SKM-1 (cell line): ENCODE data around the gene MCC.

ENCODE experiments used
- DNase-seq: peaks from one replicate; lab custom pipeline; 2025; ENCODE audit not compliant: unreplicated experiment; lab: John Stamatoyannopoulos, UW

Gene MCC

DNA sequence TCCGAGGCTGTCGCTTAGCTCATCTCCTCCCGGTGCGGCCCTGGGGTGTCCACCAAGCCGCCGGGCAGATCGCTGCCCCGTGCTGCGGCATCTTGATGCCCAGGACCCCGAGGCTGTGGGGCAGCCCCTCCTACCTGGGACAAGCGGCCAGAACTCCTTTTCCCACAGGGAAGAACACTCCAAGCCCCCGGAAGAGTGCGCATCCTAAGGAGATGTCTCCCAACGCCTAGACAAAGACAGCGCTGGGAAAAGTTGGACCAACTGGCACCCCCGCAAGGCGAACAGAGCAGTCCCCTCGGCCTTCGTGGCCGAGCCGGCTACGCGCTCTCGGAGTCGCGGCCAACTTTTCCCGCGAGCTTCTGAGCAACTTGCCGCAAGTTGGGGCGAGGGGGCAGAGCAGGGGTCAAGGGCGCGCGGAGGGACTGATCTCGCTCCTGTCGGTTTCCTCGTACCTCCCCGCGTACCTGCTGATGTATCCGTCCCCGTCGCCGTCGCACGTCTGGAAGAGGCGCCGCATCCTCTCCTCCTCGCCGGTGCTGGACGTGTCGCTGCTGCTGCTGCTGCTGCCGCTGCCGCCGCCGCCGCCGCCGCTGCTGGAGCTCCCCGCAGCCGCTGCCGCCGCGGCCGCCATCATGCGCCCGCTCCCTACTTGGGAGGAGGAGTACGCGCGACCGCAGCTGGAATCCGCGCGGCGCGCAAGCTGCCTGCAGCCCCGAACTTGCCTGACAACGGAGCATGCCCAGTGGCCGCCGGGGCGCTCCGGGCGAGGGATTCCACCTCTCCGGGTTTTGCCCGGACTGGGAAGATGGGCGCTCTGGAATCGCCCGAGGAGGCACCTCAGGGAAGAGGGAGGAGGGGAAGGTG, at the start of gene MCC:
Gene MCC, minus strand, starts transcription at position 673 of the 864 bp plus-strand sequence.
- no peak for DNase-seq

DNA sequence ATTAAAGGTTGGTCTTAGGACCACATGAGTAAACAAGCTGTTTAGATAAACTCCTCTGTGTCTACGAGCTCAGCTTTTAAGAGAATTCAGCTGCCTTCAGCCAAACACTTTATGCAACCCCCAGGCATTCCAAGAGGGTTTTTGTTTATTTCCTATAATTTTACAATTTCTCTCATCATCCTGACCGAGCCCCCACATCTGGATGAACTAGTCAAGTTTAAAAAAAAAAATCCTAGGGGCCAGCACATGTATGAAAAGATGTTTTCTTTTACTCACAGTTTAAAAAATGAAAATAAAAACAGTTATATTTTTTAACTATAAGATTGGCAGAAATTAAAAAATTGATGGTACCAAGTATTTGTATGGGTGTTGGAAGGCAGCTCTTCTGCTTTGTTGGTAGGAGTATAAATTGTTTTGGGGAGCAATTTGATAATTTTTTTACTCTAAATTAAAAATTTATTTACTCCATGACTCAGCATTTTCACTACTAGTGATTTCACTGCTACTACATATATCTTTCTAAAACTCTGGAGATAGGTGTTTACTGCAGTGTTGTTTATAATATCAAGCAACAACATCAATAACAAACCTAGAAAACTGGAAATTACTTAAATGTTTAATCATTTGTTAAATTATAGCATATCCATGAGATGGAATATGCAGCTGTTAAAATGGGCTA, 43.4 kb upstream of the MCC start:
- no peak for DNase-seq

DNA sequence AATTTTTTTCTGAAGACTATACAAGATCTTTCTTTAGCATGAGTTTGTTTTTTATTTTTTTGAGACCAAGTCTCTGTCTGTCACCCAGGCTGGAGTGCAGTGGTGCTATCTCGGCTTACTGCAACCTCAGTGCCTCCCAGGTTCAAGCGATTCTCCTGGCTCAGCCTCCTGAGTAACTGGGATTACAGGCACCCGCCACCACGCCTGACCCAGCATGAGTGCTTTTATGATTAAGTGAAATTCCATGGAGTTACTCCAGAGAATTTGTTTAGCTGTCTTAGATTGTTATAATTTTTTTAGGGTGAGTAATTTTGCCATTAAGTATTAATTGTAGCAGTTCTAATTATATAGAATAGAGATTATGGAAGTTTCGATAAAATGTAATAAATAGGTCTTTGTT, 39.5 kb upstream of the MCC start:
- DNase-seq, result no peak

DNA sequence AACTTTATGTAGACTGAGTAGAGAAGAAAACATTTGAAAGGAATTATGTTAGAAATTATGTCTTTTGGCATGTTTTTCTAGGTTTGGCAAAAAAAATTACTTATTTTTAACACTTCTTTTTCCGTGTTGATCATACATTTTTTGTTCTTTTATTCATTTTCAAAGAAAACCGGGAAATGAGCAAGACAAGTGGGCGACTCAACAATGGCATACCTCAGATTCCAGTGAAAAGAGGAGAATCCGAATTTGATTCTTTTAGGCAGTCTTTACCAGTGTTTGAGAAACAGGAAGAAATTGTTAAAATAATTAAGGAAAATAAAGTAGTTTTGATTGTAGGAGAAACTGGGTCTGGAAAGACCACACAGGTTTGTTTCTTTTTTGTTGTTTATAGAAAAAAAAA, 38.2 kb upstream of the MCC start:
- DNase-seq, result no peak

DNA sequence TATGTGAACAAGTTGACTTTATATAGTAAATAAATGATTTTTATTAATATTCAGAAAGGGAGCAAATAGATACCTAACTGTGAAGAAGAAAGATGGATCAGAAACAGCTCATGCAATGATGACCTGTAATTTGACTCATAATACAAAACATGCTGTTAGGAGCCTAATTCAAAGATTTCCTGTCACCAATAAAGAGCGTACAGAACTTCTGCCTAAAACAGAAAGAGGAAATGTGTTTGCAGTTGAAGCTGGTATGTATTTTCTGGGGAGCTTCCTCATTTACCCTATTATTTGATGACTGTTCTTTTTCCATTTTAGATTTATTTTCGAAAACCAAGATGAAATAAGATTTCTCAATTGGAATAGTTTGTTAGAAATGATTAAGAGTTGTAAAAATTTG, 36.7 kb upstream of the MCC start:
- DNase-seq, result peak; percentile 56

DNA sequence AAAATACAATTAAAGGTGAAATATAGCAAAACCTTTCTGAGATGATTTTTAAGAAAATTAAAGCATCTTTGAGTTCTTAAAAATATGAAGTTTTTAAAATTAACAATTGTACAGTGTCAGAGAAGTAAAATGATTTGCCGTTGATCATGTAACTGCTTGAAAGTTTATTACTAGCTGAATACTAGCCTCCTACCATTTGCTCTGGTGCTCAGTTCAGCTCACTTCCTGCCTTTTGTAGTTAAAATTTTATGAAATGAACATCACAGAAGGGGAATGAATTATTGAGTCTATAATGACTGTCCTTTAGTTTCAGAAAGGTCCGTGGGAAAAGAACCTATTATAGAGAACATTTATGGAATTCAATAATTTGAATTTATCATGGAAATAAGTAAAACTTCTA, 34.9 kb upstream of the MCC start:
- DNase-seq, result no peak

DNA sequence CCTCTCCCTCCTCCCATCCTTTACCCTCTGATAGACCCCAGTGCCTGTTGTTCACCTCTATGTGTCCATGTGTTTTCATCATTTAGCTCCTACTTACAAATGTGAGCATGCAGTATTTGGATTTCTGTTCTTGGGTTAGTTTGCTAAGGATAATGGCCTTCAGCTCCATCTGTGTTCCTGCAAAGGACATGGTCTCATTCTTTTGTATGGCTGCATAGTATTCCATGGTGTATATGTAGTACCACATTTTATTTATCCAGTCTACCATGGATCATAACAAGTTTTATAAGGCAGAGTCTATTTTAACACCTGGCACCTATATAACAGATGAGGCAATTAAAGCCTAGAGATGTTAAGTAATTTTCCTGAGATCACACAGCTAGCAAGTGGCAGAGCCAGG, 32.6 kb upstream of the MCC start:
- no peak for DNase-seq

DNA sequence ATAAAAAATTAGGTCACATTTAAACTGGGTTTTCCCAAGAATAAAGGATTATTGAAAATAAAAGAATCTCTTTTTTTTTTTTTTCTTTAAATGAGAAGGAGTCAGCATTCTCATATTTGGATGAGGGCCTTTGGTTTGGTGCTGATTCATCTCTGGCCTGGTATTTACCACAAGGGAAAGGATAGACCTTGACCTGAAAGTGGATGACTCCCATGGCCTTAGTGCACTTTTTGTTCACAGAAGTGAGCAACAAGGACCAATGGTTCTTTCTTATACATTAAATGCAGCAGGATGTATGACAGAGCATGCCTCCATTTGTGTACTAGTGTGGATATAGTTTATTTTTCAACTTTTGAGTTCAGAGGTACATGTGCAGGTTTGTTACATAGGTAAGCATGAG, 32.2 kb upstream of the MCC start:
- no peak for DNase-seq

DNA sequence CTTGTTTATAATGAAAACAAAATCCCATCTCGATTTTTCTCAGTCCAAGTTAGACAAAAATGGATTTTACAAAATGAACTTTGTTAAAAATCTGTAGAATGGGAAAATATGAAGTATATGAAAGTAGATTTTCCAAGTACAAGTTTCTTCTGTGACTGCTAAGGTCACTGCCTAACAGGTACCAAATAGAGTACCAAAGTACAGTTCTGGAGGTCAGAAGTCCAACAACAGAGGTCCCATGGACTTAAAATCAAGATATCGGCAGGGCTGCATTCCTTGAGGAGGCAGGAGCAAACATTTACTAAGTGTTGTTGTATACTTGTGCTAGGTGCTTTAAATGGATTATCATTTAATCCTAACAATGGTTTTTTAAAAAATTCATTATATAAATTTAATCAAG, 31.2 kb upstream of the MCC start:
- no peak for DNase-seq

DNA sequence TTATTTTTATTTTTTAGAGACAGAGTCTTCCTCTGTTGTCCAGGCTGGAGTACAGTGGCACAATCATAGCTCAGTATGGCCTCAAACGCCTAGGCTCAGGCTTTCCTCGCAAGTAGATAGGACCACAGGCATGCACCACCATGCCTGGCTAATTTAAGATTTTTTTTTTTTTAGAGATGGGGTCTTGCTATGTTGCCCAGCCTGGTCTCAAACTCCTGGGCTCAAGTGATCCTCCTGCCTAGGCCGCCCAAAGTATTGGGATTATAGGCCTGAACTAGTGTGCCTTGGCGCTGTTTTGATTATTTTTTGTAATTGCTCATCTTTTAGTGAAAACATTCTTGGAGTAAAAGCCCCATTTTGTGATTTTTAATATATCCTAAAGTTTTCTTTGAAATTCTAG, 30.6 kb upstream of the MCC start:
- DNase-seq, result no peak

DNA sequence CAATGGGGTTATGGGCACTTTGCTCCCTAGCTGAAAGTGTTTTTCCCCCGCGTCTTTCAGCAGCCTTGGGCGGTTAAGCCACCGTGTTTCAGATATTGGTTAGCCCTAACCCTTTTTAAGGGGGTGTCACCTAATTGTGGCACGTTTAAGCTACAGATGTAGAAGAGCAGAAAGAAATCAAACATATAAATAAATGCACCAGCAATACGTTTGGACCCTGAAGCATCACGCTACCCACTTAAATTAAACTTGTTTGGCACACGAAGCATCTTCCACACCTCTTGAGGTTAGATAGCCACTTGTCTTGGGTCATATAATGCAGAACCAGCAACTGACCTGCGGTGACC, 26.0 kb upstream of the MCC start:
- DNase-seq, result no peak

DNA sequence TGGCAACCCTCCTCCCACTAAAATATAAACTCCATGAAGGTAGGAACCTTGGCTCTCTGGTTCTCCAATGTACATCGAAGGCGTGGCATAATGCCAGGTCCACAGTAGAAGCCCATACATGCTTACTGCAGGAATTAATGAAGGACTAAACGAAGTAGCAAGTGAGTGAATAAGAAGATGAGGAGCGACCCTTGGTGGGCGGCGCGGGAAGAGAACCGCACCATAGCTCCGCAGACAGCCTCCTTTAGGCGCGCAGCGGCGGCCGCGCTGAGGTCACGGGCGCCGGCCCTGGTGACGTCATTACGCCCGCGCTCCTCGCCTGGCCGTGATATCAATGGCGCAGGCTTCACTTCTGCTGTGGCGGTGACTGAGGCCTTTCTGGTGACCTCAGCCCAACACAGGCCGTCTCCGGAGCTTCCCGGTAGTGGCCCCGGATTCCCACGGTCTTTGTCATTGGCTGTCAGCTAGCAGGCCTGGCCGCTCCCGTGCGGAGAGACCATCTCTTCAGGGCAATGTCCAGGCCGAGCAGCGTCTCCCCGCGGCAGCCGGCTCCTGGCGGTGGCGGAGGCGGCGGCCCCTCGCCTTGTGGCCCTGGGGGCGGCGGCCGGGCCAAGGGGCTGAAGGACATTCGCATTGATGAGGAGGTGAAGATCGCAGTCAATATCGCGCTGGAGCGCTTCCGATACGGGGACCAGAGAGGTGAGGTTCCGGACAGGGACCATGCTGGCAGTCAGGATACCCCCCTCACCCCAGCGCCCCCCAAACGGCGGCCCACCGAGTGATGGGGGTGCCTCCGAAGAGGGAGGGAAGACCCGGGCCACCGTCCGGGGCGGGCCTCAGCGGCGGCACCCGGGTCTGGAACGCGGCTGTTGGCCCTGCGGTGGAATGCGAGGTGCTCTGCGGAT, 25.4 kb upstream of the MCC start, which contains the start of gene YTHDC2:
Gene YTHDC2, plus strand, starts transcription at position 311 of the 905 bp plus-strand sequence. Its CDS starts 202 bp downstream, at position 513.
- DNase-seq, result peak; percentile 60

DNA sequence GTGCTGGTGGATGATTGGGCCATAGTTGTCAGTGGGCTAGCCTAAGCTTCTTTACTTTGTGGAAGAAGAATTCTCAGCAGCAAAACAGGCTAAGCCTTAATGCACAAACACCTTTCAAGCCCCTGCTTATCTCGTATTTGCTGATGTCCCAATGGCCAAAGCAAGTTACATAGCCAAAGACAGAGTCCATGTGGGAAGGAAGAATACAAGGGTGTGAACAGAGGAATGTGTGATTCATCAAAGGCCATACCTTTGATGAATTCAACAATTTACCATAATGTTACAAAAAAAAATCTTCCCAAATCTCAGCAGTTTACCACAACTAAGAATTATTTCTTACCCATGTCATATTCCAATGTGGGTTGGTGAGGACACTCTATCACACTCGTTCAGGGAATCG, 24.1 kb upstream of the MCC start:
- no peak for DNase-seq

DNA sequence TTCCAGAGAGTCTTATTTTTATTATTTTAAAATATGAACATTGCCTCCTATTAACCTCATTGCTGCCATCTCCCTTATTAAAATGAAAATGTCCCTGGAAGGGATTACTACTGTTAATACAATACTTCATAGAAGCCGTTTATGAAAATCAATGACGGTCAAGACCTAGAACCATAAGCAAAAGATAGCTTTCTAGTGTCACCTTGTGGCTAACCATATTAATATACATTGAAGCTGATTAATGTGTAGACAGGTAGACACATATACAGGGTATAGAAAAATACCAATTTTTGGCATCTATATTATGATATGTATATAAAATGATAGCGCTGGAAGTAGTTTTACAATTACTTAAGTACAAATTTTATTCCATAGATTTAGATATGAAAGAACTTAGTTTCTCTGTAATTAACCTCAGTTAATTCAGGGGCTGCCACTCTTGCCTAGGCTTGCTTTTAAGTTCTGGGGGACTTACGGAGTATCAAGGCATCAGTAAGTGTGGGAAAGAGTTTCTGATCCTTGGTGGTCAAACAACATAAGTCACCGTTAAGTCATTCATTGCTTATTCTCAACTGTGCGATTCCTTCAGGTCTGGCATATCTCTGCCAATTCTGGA, 22.7 kb upstream of the MCC start:
- DNase-seq, result no peak

DNA sequence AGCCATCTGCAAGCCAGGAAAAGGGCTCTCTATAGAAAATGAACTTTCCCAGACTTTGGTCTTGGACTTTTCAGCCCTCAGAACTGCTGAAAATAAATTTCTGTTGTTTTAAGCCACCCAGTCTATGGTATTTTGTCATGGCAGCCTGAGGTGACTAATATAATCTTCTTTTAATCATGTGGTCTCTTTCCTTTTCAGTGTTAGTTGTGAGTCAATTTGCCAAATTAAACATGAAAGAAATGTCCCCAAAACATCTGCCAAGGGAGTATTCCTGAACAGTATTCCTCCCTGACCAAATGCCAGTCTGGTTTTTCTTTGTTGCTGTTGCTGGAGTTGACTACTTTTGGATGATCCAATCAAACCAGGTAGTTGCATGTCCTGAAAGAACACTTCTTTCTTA, 20.5 kb upstream of the MCC start:
- DNase-seq, result no peak

DNA sequence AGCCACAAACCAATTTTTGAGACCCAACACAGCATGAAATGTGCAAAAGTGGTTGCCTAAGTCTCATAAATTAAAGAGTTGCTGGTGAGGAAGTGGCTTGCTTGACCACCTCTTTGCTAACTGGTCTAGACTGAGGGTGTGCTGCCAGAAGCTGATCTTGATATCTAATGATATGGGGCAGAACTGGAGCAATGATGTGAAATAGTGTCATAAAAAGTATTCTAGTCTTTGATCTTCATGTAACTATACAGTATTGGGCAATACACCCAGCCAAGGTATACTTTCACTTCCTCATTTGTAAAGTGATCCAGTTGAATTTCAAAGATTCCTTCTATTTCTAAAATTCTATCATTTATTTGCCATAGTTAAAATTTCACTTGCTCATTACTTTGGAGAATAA, 19.3 kb upstream of the MCC start:
- DNase-seq, result no peak

DNA sequence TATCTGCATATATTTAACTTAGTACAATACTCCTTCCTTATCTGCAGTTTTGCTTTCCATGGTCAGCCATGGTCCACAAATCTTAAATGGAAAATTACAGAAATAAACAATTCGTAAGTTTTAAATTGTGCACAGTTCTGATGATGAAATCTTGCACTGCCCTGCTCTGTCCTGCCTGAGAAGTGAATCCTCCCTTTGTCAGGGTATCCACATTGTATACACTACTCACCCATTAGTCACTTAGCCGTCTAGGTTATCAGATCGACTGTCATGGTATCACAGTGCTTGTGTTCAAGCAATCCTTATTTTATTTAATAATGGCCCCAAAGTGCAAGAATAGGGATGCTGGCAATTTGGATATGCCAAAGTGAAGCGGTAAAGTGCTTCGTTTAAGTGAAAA, 16.9 kb upstream of the MCC start:
- no peak for DNase-seq

DNA sequence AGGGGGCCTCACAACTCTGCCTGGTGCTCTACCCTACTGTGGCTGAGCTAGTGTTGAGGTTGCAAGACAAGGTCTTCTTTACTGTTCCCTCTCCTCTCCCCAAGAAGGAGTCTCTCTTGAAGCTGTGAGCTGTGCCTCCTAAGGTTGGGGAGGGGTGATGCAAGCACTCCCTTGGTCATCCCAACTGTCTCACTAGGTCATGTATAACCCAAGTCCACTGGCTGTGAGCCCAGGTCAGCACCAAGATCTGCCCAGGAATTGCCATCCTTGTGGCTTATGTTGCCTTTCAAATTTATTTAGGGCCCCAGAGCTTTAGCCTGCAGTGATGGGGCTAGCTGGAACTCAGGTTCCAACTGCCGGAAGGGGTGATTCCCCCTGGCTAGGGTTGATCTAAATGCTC, 14.9 kb upstream of the MCC start:
- no peak for DNase-seq

DNA sequence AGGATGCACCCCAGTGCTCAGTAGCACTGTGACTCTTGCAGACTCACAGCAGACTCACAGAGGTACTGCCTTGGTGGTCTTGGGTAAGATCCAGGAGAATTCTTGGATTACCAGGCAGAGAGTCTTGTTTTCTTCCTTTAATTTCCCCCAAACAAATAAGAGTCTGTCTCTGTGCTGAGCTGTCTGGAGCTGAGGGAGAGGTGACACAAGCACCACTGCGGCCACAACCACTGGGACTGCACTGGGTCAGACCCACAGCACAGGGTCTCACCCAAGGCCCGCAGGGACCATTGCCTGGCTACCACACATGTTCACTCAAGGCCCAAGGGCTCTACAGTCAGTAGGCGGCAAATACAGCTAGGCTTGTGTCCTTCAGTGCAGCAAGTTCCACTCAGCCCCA, 13.8 kb upstream of the MCC start:
- DNase-seq, result no peak

DNA sequence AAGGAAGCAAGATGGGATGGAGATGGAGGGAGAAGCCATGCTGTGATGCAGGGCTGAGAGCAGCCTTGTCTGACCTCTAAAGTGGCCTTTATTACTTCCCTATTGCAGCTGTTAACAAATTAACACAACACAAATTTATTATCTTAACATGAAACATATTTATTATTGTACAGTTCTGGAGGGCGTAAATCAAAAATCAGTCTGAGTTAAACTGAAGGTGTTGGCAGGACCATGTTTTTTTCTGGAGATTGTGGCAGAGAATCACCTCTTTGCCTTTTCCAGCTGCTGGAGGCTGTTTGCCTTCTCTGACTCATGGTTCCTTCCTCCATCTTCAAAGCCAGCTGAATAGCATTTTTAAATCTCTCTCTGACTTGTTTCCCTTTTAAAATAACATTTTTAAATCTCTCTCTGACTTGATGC, 7.2 kb upstream of the MCC start:
- no peak for DNase-seq

DNA sequence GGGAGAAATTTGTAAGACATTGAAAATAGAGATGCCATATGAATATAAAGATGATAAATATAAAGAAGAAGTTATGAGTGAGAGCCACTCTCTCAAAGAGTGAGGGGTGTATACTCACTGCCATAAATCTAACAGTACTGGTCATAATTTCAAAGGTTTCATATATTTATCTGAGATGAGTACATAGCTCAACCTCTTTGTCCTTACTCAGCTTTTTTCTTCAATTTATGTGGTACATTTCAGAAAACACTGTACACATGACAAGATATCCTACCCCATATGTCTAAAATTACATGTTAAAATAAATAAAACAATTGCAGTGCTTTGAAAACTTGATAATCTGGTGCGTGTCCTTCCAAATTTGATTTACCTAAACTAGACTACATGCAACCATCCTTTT, 5.2 kb upstream of the MCC start:
- DNase-seq, result no peak
